Activated CD8-positive, alpha-beta T cell treated with anti-CD3 and anti-CD28 coated beads, Interleukin-2, amount 10 ng/mL, durations not matched to agents 7 days and 5 days (primary cell): ENCODE data around the gene ZNF319. TPM values are rescaled to one million over a fixed set of nuclear protein-coding genes. Genes with fewer than 3 reads are reported as not detected.
"Not testable (repeated sequence)": the region's sequence is repeated elsewhere in the genome, so short reads cannot be mapped to it uniquely, and the experiment has no call there.

Experiments used
- ATAC-seq: fragments of 150-1000 bp; cut with Tn5 transposase; one replicate; pipeline ENCODE4 v1.10.0; 2021; ENCODE audit warnings: moderate library complexity
- CTCF ChIA-PET: fragments of 350-600 bp; sonication (Branson Sonifier 250); formaldehyde crosslinking; loops from one replicate; lab custom pipeline; 2021; ENCODE audit warnings: antibody characterized with exemption; lab: Charles Lee
- POLR2A ChIA-PET: fragments of 350-600 bp; sonication (Branson Sonifier 250); formaldehyde crosslinking; loops from one replicate; lab custom pipeline; 2021; ENCODE audit warnings: antibody characterized with exemption; lab: Charles Lee
- DNase-seq: peaks from one replicate; pipeline ENCODE4 v3.0.0-alpha.2; 2020
- H3K27ac Mint-ChIP-seq: one replicate; pipeline ENCODE4 v1.8.0; 2021; ENCODE audit warnings: mild to moderate bottlenecking, mixed read lengths
- H3K27me3 Mint-ChIP-seq: one replicate; pipeline ENCODE4 v1.8.0; 2021; ENCODE audit warnings: low read depth, mixed read lengths
- H3K36me3 Mint-ChIP-seq: one replicate; pipeline ENCODE4 v1.8.0; 2021; ENCODE audit warnings: low read depth, mixed read lengths
- H3K4me1 Mint-ChIP-seq: one replicate; pipeline ENCODE4 v1.8.0; 2021; ENCODE audit warnings: low read depth, mixed read lengths
- H3K4me3 Mint-ChIP-seq: one replicate; pipeline ENCODE4 v1.8.0; 2021; ENCODE audit warnings: mild to moderate bottlenecking, mixed read lengths
- H3K9me3 Mint-ChIP-seq: one replicate; pipeline ENCODE4 v1.8.0; 2022; ENCODE audit warnings: mixed read lengths; ENCODE audit not compliant: insufficient read depth
- total RNA-seq, 2 experiments: library from RNA; stranded (reverse); gene quantifications; one replicate each; pipeline ENCODE4 v1.2.3, GENCODE V29; 2021

The ZNF319 gene
- total RNA-seq, 2 experiments from 2014 or later, result 16.6 to 17.0 TPM

- DNase-seq, result no peak
- no peaks in the 10 kb centered on the region for H3K27me3 Mint-ChIP-seq
- H3K27ac Mint-ChIP-seq, result no peak overlapping the region
- H3K36me3 Mint-ChIP-seq, result peaks cover 26% of the 10 kb centered on the region
- ChIA-PET POLR2A (no interaction called here), CTCF (interaction anchor here (0.7 to 1.7 kb wide), 2 partner anchors 109 to 437 kb away, joined by 3 to 4 read pairs; no protein-coding TSS in a partner anchor)
- no peak for ATAC-seq
- no peaks in the 10 kb centered on the region for H3K9me3 Mint-ChIP-seq
- no peak overlapping the region for H3K4me3 Mint-ChIP-seq
- H3K4me1 Mint-ChIP-seq, result no peaks in the 10 kb centered on the region
Measured at GRCh38 chr16:58013201-58013956, 12.9 kb upstream of the ZNF319 start.

GRCh38 chr16:58012481-58012880, 12.0 kb upstream of the ZNF319 start:
- H3K9me3 Mint-ChIP-seq, result no peaks in the 10 kb centered on the region
- no peaks in the 10 kb centered on the region for H3K4me1 Mint-ChIP-seq
- H3K36me3 Mint-ChIP-seq, result peaks cover 26% of the 10 kb centered on the region
- ChIA-PET CTCF (interaction anchor here (1.7 kb wide), 1 partner anchor 110 kb away, joined by 4 read pairs; no protein-coding TSS in a partner anchor), POLR2A (no interaction called here)
- H3K4me3 Mint-ChIP-seq, result no peak overlapping the region
- H3K27me3 Mint-ChIP-seq, result no peaks in the 10 kb centered on the region
- ATAC-seq, result no peak
- DNase-seq, result no peak
- H3K27ac Mint-ChIP-seq, result no peak overlapping the region

- H3K4me3 Mint-ChIP-seq, result no peak overlapping the region
- no peaks in the 10 kb centered on the region for H3K4me1 Mint-ChIP-seq
- ATAC-seq (no peak), DNase-seq (no peak)
- ChIA-PET POLR2A (no interaction called here), CTCF (no interaction called here)
- H3K27ac Mint-ChIP-seq, result no peak overlapping the region
- H3K9me3 Mint-ChIP-seq, result no peaks in the 10 kb centered on the region
- peaks cover 32% of the 10 kb centered on the region for H3K36me3 Mint-ChIP-seq
- H3K27me3 Mint-ChIP-seq, result no peaks in the 10 kb centered on the region
Measured at GRCh38 chr16:58011652-58012051, 11.2 kb upstream of the ZNF319 start.

- H3K27me3 Mint-ChIP-seq, result no peaks in the 10 kb centered on the region
- H3K27ac Mint-ChIP-seq, result no peak overlapping the region
- ATAC-seq (no peak), DNase-seq (no peak)
- H3K4me1 Mint-ChIP-seq, result no peaks in the 10 kb centered on the region
- no peak overlapping the region for H3K4me3 Mint-ChIP-seq
- H3K9me3 Mint-ChIP-seq, result no peaks in the 10 kb centered on the region
- peaks cover 37% of the 10 kb centered on the region for H3K36me3 Mint-ChIP-seq
- ChIA-PET POLR2A (interaction anchor here (1.0 kb wide), 1 partner anchor 14 kb away, joined by 3 read pairs; no protein-coding TSS in a partner anchor), CTCF (interaction anchor here (1.1 to 1.5 kb wide), 3 partner anchors 9 to 491 kb away, joined by 3 to 4 read pairs (median 3); partner anchors contain the start of genes USB1 and ZNF319)
Measured at GRCh38 chr16:58010886-58011285, 10.4 kb upstream of the ZNF319 start.

- no peak overlapping the region for H3K4me3 Mint-ChIP-seq
- no peaks in the 10 kb centered on the region for H3K9me3 Mint-ChIP-seq
- no peak for ATAC-seq
- no peak for DNase-seq
- H3K27me3 Mint-ChIP-seq, result no peaks in the 10 kb centered on the region
- no peak overlapping the region for H3K27ac Mint-ChIP-seq
- ChIA-PET POLR2A (interaction anchor here (1.0 kb wide), 1 partner anchor 15 kb away, joined by 3 read pairs; no protein-coding TSS in a partner anchor), CTCF (interaction anchor here (1.1 to 1.5 kb wide), 3 partner anchors 9 to 490 kb away, joined by 3 to 4 read pairs (median 3); partner anchors contain the start of genes USB1 and ZNF319)
- no peaks in the 10 kb centered on the region for H3K4me1 Mint-ChIP-seq
- H3K36me3 Mint-ChIP-seq, result peaks cover 38% of the 10 kb centered on the region
Measured at GRCh38 chr16:58009856-58010416, 9.5 kb upstream of the ZNF319 start.

- not testable (repeated sequence) for H3K4me3 Mint-ChIP-seq, H3K9me3 Mint-ChIP-seq, DNase-seq, H3K27me3 Mint-ChIP-seq, H3K27ac Mint-ChIP-seq, ATAC-seq
- peaks cover 28% of the 10 kb centered on the region for H3K4me1 Mint-ChIP-seq
- POLR2A ChIA-PET, result interaction anchor here (0.6 kb wide), 1 partner anchor 641 kb away, joined by 3 read pairs; no protein-coding TSS in a partner anchor
- CTCF ChIA-PET, result interaction anchor here (0.7 to 1.3 kb wide), 4 partner anchors 20 to 248 kb away, joined by 3 to 4 read pairs (median 4); partner anchors contain the start of gene CFAP20
- H3K36me3 Mint-ChIP-seq, result peaks cover 42% of the 10 kb centered on the region
Measured at GRCh38 chr16:58004736-58005135, 4.3 kb upstream of the ZNF319 start.

- DNase-seq (no peak), ATAC-seq (no peak)
- Mint-ChIP-seq H3K27me3 (no peaks in the 10 kb centered on the region), H3K27ac (no peak overlapping the region), H3K9me3 (no peaks in the 10 kb centered on the region), H3K4me1 (peaks cover 42% of the 10 kb centered on the region), H3K4me3 (no peak overlapping the region), H3K36me3 (peaks cover 42% of the 10 kb centered on the region)
- ChIA-PET POLR2A (no interaction called here), CTCF (interaction anchor here (1.1 to 1.3 kb wide), 2 partner anchors 24 to 103 kb away, joined by 3 read pairs; no protein-coding TSS in a partner anchor)
Measured at GRCh38 chr16:58002936-58003335, 2.5 kb upstream of the ZNF319 start.

- Mint-ChIP-seq H3K4me3 (peak overlapping the region; percentile 96), H3K27ac (peak overlapping the region; percentile 91), H3K27me3 (no peaks in the 10 kb centered on the region), H3K36me3 (peaks cover 48% of the 10 kb centered on the region), H3K4me1 (peaks cover 47% of the 10 kb centered on the region), H3K9me3 (no peaks in the 10 kb centered on the region)
- ChIA-PET CTCF (interaction anchor here (1.1 to 2.0 kb wide), 3 partner anchors 8 to 102 kb away, joined by 3 to 4 read pairs (median 3); no protein-coding TSS in a partner anchor), POLR2A (no interaction called here)
- ATAC-seq (no peak), DNase-seq (no peak)
Measured at GRCh38 chr16:58002416-58002800, 1.9 kb upstream of the ZNF319 start.

GRCh38 chr16:58001781-58002415, 1.4 kb upstream of the ZNF319 start:
- no peaks in the 10 kb centered on the region for H3K9me3 Mint-ChIP-seq
- DNase-seq, result no peak
- H3K27me3 Mint-ChIP-seq, result no peaks in the 10 kb centered on the region
- ChIA-PET CTCF (interaction anchor here (1.0 to 3.8 kb wide), 9 partner anchors 8 to 425 kb away, joined by 3 to 28 read pairs (median 4); no protein-coding TSS in a partner anchor), POLR2A (interaction anchor here (1.0 to 1.9 kb wide), 2 partner anchors 12 to 411 kb away, joined by 3 to 8 read pairs; no protein-coding TSS in a partner anchor)
- peaks cover 51% of the 10 kb centered on the region for H3K4me1 Mint-ChIP-seq
- H3K36me3 Mint-ChIP-seq, result peaks cover 49% of the 10 kb centered on the region
- H3K27ac Mint-ChIP-seq, result peak overlapping the region; percentile 91
- H3K4me3 Mint-ChIP-seq, result peak overlapping the region; percentile 96
- ATAC-seq, result no peak

- Mint-ChIP-seq H3K27me3 (no peaks in the 10 kb centered on the region), H3K9me3 (no peaks in the 10 kb centered on the region), H3K27ac (peak within 1 kb of the TSS; percentile 91), H3K4me3 (peak within 1 kb of the TSS; percentile 96), H3K36me3 (peaks cover 46% of the 10 kb centered on the region), H3K4me1 (peaks cover 54% of the 10 kb centered on the region)
- ChIA-PET POLR2A (interaction anchor here (1.0 to 1.9 kb wide), 4 partner anchors 12 to 410 kb away, joined by 3 to 8 read pairs (median 3); no protein-coding TSS in a partner anchor), CTCF (interaction anchor here (1.0 to 3.8 kb wide), 11 partner anchors 9 to 424 kb away, joined by 3 to 28 read pairs (median 5); partner anchors contain the start of gene CFAP20)
- ATAC-seq, result peak; percentile 75
- peak; percentile 85 for DNase-seq
Measured at GRCh38 chr16:58000706-58001676, 519 bp upstream of the ZNF319 start, which contains the start of gene USB1. Gene USB1 (plus strand): TSS chr16:58001407. CDS start chr16:58001484, 77 bp downstream.
